Heart left ventricle (tissue), 16 donors: ENCODE measurements around the gene RAET1E. TPM values are rescaled to one million over a fixed set of nuclear protein-coding genes. Genes with fewer than 3 reads are reported as not detected.

Experiments used
- ATAC-seq, 4 donors: fragments of 200-7000 bp; cut with Tn5 transposase; one replicate each; pipeline ENCODE4 v1.9.1; 2020 to 2022; ENCODE audit warnings: moderate library complexity in 4 of 4, mild to moderate bottlenecking in 3 of 4, moderate number of reproducible peaks in 1 of 4
- DNase-seq, 5 donors: peaks; one replicate each; pipeline ENCODE4 v3.0.0-alpha.2; 2020
- H3K27ac ChIP-seq, 12 donors: fragments of 200-600 bp; sonication (generic) in 4 of 12; one replicate each; pipeline versions ENCODE4 v1.5.0 to v1.8.0; 2016 to 2022; ENCODE audit warnings: mild to moderate bottlenecking in 2 of 12
- H3K27me3 ChIP-seq, 9 donors: fragments of 200-600 bp; sonication (generic) in 2 of 9; one replicate each; pipeline versions ENCODE4 v1.5.1 to v1.8.0; 2016 to 2022; ENCODE audit warnings: mild to moderate bottlenecking in 3 of 9
- H3K36me3 ChIP-seq, 9 donors: fragments of 200-600 bp; sonication (generic) in 2 of 9; one replicate each; pipeline versions ENCODE4 v1.5.0 to v1.8.0; 2018 to 2022; ENCODE audit warnings: mild to moderate bottlenecking in 2 of 9
- H3K4me1 ChIP-seq, 12 donors: fragments of 200-600 bp; sonication (generic) in 4 of 12; one replicate each; pipeline versions ENCODE4 v1.5.0 to v1.8.0; 2016 to 2022; ENCODE audit warnings: mild to moderate bottlenecking in 3 of 12
- H3K4me3 ChIP-seq, 12 donors: fragments of 200-600 bp; sonication (generic) in 4 of 12; one replicate each; pipeline versions ENCODE4 v1.5.0 to v1.8.0; 2017 to 2022; ENCODE audit warnings: mild to moderate bottlenecking in 9 of 12, moderate library complexity in 4 of 12
- H3K9me3 ChIP-seq, 12 donors: fragments of 200-600 bp; sonication (generic) in 4 of 12; one replicate each; pipeline versions ENCODE4 v1.5.0 to v1.8.0; 2016 to 2022; ENCODE audit warnings: mild to moderate bottlenecking in 1 of 12
- CTCF ChIP-seq, 12 donors: fragments of 200-600 bp; sonication (generic) in 4 of 12; IDR thresholded peaks; one replicate each; pipeline versions ENCODE4 v1.5.0 to v1.8.0; 2018 to 2022; ENCODE audit warnings: antibody characterized with exemption in 12 of 12, mild to moderate bottlenecking in 5 of 12
- POLR2A ChIP-seq, 2 donors: fragments of 450-650 bp; IDR thresholded peaks; one replicate each; pipeline ENCODE4 v1.6.1; 2017; ENCODE audit warnings: antibody characterized with exemption in 2 of 2, mild to moderate bottlenecking in 2 of 2, moderate library complexity in 2 of 2
- WGBS, 4 donors: extraction: QIAGEN DNeasy Blood & Tissue Kit in 2 of 4; methylation state at CpG; one replicate each; pipeline versions ENCODE4 v1.1.5 to v1.1.7; 2013 to 2018; 5-methylcytosine and 5-hydroxymethylcytosine counted together
- intact Hi-C, 10 donors: fragments of 100-400 bp; cut with DNase I; formaldehyde crosslinking; loops; one replicate each; pipeline versions ENCODE4 v1.11.1 to v1.14.2; 2022
- polyA plus RNA-seq, 2 donors: library from polyadenylated mRNA; stranded (reverse); fragments of 200-250 nt; gene quantifications; one replicate each; pipeline ENCODE4 v1.2.3, GENCODE V29; 2013
- total RNA-seq, 9 donors: library from RNA; depleted of rRNA in 2 of 9; stranded (reverse); fragments of >200 nt in 2 of 9; fragmentation: NEBNext Ultra II Directional in 3 of 9; extraction: Animal tissue kit (Norgen Biotek cat#: 25700) in 3 of 9; gene quantifications; one replicate each; pipeline versions ENCODE4 v1.1.0 to v1.2.4, GENCODE V29; 2016 to 2023
- donor health status: ischemic (EF 13 %, LVEDD 7.1; RV severe dilation, severe dysfunction).
- donor health status: healthy with polysubstance abuse.
- donor health status: DM: no; HTN: yes; CAD: no.
- donor health status: DM: no; HTN: no; CAD: no.
- donor health status: ischemic (EF 25% LVEDD 6.9; RV normal size, moderate dysfunction).
- donor health status: ischemic (EF 25% LVEDD 5.7; RV mildly dilated, moderate dysfunction).
- donor health status: healthy.
- donor health status: DM: yes; HTN: yes; CAD: no.
- donor health status: ischemic (EF 35%, LVEDD 5.7; RV mildly dilated, moderate dysfunction).
- donor health status: nonischemic (EF 11% LVEDD 7.7; RV severe dilation, severe dysfunction).
- donor health status: DM: yes; HTN: yes; CAD: no.
- donor health status: PGD.
- donor health status: ischemic (EF 29% LVEDD 5.4; RV normal size, mild dysfunction).
- donor health status: nonischemic (EF 23%, LVEDD 6.1; RV moderate dilation, normal function).

RAET1E gene
- total and polyA plus RNA-seq, 11 donors: 0.12 to 5.0 (median 0.46) TPM; not detected in 6

- WGBS, 4 donors: 87 to 98% (median 91%) methylated on average over 2 of the region's 2 CpGs
- ATAC-seq (no peak), DNase-seq (no peak)
- Histone ChIP-seq H3K27me3 (no peaks in the 10 kb centered on the region), H3K9me3 (no peaks in the 10 kb centered on the region), H3K4me1 (no peaks in the 10 kb centered on the region), H3K27ac (no peak overlapping the region), H3K36me3 (no peaks in the 10 kb centered on the region), H3K4me3 (no peak overlapping the region)
- no peak for TF ChIP-seq CTCF (IDR thresholded peaks at IDR 0.05)
- no peak for TF ChIP-seq POLR2A (IDR thresholded peaks at IDR 0.05)
- intact Hi-C loops: no loop called here
Observed at GRCh38 chr6:149881860-149882259, 16.1 kb downstream of the RAET1E start.

GRCh38 chr6:149881066-149881766 is 16.7 kb downstream of the RAET1E start:
- TF ChIP-seq POLR2A (IDR thresholded peaks at IDR 0.05) (no peak), CTCF (IDR thresholded peaks at IDR 0.05) (no peak)
- intact Hi-C loops: no loop called here
- 77 to 93% (median 84%) methylated on average over 10 of the region's 10 CpGs for WGBS, 4 donors
- Histone ChIP-seq H3K27me3 (no peaks in the 10 kb centered on the region), H3K36me3 (no peaks in the 10 kb centered on the region), H3K4me3 (no peak overlapping the region), H3K4me1 (no peaks in the 10 kb centered on the region), H3K9me3 (no peaks in the 10 kb centered on the region), H3K27ac (no peak overlapping the region)
- ATAC-seq (no peak), DNase-seq (no peak)

GRCh38 chr6:149877659-149878058 is 20.3 kb downstream of the RAET1E start:
- H3K4me1 ChIP-seq: no peaks in the 10 kb centered on the region
- 75 to 86% (median 83%) methylated on average over 1 of the region's 1 CpG for WGBS, 4 donors
- peaks cover 0 to 8% (median 0%) of the 10 kb centered on the region in 12 donors for H3K9me3 ChIP-seq
- H3K27ac ChIP-seq: no peak overlapping the region
- intact Hi-C loops: no loop called here
- DNase-seq: no peak
- TF ChIP-seq CTCF (IDR thresholded peaks at IDR 0.05) (no peak), POLR2A (IDR thresholded peaks at IDR 0.05) (no peak)
- H3K27me3 ChIP-seq: no peaks in the 10 kb centered on the region
- H3K36me3 ChIP-seq: no peaks in the 10 kb centered on the region
- ATAC-seq: no peak
- no peak overlapping the region for H3K4me3 ChIP-seq

- no peak overlapping the region for H3K27ac ChIP-seq
- no peak for TF ChIP-seq POLR2A (IDR thresholded peaks at IDR 0.05)
- TF ChIP-seq CTCF (IDR thresholded peaks at IDR 0.05): no peak
- intact Hi-C loops: no loop called here
- peaks cover 0 to 19% (median 0%) of the 10 kb centered on the region in 12 donors for H3K9me3 ChIP-seq
- DNase-seq (no peak), ATAC-seq (no peak)
- no peaks in the 10 kb centered on the region for H3K27me3 ChIP-seq
- 80 to 86% (median 82%) methylated on average over 3 of the region's 3 CpGs for WGBS, 4 donors
- H3K36me3 ChIP-seq: no peaks in the 10 kb centered on the region
- no peaks in the 10 kb centered on the region for H3K4me1 ChIP-seq
- H3K4me3 ChIP-seq: no peak overlapping the region
Observed at GRCh38 chr6:149876241-149876933, 21.5 kb downstream of the RAET1E start.
